DMS114 treated with DMSO at 0.1 percent for 48 hours (cell line): Measurements from ENCODE around the gene RNF4.
A peak's percentile ranks its signal among the peaks of the same experiment; 100 is the strongest.
"Not testable (repeated sequence)": the region's sequence is repeated elsewhere in the genome, so short reads cannot be mapped to it uniquely, and the experiment has no call there.

Source experiments
- DNase-seq: peaks from one replicate; lab custom pipeline; 2025; ENCODE audit not compliant: unreplicated experiment; lab: John Stamatoyannopoulos, UW

Gene RNF4, protein sequence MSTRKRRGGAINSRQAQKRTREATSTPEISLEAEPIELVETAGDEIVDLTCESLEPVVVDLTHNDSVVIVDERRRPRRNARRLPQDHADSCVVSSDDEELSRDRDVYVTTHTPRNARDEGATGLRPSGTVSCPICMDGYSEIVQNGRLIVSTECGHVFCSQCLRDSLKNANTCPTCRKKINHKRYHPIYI

DNA sequence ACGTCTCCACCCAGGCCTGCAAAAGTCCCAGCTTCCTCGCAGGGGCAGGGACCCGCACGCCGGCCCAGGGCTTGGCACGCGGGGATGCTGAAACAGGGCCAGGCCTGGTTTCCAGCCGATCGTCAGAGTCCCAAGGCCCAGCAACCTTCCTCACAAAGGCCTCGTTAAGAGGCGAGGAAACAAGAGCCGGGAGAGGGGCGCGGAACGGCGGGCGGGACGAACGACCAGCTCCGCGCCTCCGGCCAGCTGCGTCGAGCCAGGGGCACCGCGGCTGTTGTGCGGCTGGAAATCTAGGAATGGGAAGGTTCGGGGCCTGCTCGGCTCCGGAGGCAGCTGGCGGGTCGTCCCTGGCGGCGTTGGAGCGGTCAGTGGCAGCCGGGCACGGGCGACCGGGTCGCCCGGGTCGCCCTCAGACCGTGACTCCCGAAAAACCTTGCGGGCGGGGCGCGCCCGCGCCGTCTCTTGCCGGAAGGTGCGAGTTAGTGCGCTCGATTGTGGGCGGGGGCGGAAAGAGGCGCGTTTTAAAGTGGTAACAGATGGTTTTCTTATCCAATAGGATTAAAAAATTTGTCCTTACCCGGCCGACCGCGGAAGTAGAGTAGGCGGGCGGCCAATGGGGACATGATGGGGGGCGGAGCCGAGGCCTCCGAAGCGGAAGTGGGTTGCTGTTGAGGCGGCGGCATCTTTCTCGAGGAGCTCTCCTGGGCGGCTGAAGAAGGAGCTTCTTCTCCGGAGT lies at the start of gene RNF4:
Gene RNF4, plus strand, starts transcription at position 651 of the 736 bp plus-strand sequence. CDS start 21,388 bp downstream, outside the sequence.
- DNase-seq = peak; percentile 95

DNA sequence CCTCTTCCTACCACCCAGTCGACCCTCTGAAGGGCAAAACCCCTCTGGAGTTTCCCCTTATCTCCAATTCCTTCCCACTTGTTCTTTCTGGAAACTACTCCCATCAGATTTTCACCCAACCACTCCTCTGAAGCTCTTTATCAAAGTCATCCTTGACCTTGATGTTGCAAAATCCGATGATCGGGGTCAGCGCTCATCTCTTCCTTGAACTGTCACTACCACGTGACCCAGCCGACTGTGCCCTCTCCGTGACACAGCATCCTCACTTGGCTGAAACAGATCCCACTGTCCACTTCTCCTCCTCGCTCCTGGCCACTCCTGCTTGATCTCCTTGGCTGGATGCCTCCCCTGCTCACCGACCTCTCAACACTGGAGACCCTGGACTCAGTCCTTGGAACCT lies 49.1 kb upstream of the RNF4 start:
- no peak for DNase-seq

DNA sequence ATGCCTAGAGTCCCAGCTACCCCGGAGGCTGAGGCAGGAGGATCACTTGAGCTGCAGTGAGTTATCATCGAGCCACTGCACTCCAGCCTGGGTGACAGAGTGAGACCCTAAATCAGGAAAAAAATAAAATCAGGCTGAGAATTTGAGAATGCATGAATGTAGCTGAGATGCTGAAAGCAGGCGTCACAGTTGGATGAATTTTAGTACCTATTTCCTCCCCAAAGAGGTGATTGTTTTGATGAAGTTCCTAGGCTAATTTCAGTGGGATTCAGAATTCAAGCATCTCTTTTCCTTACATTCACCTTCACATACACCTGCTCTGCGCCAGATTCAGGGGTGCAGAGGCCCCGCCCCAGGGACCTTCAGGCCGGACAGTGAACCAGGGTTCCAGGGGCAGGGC lies 47.0 kb upstream of the RNF4 start:
- DNase-seq = no peak

DNA sequence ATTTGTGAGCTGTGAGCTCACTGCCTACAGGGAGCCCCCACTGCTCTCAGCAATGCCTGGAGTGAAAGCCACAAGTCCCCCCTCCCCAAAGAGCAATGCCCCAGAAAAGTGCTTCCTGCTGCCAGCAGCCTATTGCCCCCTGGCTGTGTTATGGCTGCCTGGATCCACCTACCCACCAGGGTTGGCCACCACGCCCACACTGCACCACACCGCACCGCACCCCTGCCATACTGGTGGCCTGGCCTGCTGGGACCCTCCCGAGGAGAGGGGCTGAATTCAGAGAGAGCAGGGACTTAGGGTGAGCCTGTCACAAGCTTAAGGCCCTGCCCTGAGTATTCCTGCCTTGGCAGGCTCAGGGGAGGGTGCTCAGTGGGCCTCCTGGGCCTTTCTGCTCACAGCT lies 45.8 kb upstream of the RNF4 start:
- DNase-seq = no peak

DNA sequence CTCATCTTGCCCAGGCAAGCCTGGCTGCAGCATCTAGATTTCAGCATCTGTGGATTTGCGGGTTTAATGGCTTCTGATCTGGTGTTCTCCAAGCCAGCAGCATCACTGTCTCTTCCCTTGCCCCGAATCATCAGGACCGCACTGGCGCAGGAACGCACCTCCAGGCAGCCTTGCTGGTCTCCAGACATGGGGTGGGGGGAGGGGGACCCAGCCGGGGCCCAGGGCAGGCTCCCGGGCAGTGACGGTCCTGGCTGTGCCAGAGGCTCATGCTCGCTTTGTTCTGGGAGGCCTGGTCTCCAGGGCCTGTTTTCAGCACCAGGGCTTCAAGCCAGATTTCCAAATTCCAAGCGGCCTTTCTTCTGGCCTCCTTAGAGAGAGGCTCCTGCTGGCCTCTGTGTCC lies 45.2 kb upstream of the RNF4 start:
- no peak for DNase-seq

DNA sequence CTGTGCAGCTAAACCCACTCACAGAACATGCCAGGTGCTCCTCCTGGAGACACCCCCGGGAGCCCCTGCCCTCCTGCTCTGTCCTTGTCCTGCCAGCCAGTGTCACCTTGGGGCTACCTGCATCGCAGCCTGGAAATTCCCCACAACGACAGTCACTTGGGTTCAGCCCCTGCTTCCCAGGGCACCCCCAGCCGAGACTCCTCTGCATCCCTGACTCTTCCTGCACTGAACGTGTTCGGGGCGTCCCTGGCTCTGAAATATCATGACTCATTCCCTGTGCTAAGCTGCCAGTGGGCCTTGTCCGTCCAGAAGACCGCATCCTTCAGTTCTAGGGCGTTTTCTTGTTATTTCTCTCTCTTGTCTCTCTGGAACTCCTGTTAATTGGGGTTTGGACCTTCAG lies 44.3 kb upstream of the RNF4 start:
- DNase-seq = no peak

DNA sequence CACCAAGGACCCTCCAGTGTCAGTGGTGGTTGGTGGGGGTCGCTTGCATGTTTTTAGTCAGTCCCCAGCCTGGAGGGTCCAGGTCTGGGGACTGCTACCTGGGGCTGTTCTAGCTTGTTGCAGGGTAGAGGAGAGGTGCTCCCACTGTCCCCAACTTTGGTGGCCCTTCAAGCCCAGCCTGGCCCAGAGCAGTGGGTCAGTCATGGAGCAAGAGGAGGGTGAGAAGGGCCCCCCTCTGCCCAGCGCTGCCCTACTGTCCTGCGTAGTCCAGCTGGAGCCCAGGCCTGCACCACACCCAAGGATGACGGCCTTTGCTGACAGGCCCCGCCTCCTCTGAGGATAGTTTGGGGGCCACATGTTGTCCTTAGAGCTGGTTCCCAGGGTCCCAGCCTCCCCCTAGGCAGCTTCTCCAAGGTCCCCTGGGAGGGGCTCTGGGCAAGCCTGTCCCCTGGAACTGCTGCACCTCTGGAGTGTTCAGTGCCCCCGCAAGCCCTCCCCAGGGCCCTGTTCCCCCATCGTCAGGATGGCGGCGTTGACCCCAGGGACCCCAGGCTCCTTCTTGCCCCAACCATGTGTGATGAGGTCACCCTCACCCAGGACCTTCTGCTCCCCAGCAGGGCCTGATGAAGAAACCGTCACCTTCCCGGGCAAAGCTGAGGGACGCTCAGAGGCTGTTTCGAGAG lies 43.4 kb upstream of the RNF4 start:
- DNase-seq = no peak

DNA sequence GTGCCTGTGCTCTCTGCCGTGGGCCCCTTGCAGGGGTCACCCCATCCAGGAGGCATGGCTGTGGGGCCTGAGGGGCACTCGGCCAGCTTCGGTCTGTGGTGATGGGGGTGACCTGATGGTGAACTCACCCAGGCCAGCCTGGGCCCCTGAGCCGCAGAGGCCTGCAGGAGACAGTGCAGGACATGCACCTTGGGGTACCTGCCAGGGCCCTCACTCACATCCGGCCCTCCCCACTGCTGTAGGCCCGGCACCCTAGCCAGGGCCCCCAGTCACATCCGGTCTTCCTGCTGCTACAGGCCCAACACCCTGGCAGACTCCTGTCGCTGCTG lies 42.9 kb upstream of the RNF4 start:
- DNase-seq = no peak

DNA sequence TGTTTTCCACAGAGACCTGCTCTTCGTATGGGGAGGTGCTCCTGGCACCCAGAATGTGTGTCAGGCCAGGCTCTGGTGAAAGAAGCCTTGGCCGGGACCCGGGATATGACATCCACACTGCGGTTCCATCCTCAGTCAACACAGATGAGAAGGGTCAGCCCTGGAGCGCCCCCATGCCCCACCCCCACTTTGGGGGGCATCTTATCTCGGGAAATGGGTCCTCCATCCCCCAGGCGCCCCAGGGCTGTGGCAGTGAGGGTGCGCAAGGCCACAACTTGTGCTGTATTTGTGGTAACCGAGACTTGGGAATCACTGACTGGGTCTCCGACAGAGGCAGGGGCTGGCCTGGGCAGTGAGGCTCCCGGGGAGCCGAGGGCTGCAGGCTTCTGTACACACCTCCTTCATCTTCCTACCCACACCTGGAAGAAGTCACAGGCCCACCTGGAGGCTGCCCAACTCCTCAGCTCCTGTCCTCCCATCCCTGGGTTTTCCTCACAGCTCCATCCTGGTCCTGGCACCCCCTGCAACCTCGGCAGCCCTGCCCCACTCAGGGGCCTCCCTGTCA lies 42.1 kb upstream of the RNF4 start:
- no peak for DNase-seq

DNA sequence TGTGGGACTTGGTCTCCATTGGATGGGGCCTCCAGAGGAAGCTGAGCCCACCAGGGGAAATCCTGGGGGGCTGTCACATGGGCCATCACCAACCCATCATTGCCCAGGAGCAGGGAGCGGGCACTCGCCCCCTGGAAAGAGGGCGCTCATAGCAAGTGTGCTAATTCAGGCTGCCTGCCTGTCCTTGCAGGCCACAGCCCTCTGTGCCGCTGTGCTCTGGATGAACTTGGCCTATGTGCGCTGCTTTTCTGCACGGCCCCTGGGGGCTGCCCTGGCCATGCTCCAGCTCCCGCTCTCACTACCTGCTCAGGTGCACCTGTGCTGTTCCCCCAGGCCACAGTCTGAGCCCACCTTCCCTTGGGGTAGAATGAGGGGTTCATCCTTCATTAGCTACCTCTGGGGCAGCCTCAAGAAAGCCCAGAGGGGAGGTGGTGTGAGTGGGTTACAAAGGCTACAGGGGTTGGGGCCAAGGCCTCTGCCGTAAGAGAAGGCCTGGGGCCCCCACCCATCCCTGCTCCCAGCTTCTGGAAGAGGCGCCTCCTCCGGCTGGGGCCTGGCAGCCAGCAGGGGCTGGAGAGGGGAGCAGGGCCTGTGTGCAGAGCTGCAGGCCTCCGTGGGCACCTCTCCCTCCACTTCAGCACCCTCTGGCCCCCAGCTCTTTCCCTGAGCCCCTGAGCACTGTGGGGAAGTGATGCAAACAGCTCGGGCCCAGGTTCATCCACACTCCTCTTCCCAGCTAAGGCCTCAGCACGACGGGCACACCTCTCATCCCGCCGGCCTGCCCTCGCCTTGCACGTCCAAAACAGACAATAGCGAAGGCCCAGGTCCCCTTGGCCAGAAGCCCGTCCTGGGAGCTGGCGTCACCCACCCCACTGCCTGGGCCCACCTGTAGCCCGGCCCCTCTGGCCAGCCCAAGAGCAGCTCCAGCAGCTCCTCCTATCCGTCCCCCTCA lies 41.2 kb upstream of the RNF4 start:
- no peak for DNase-seq

DNA sequence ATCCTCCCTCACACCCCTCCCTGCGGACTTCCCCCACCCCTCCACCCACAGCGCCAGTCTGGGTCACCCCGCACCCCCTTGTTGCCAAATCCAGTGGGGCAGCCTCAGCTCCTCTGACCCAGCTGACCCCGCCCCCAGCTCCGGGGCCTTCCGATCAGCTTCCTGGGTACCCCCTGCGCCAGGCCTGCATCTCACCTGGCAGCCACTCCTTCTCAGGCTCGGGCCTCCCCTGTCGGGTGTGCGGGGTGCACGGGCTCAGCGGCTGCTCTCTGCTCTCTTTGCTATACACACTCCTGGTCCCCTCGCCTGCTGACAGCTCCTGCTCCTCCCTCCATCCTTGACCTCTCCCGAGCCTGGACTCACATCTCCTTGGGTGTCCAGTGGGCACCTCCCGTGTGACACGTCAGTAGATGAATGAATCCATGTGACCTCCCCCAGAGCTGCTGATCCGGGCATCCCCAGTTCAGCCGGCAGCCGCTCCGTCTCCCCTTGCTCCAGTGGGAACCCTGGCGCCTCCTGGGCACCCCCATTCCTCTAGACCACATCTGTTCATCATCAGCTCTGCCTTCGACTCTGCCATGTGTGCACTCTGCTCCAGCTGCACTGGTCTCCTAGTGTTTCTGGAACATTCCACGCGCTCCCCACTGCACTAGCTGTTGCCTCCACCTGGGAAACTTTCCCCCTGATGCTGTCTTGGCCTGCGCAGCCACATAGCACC lies 40.3 kb upstream of the RNF4 start:
- no peak for DNase-seq

DNA sequence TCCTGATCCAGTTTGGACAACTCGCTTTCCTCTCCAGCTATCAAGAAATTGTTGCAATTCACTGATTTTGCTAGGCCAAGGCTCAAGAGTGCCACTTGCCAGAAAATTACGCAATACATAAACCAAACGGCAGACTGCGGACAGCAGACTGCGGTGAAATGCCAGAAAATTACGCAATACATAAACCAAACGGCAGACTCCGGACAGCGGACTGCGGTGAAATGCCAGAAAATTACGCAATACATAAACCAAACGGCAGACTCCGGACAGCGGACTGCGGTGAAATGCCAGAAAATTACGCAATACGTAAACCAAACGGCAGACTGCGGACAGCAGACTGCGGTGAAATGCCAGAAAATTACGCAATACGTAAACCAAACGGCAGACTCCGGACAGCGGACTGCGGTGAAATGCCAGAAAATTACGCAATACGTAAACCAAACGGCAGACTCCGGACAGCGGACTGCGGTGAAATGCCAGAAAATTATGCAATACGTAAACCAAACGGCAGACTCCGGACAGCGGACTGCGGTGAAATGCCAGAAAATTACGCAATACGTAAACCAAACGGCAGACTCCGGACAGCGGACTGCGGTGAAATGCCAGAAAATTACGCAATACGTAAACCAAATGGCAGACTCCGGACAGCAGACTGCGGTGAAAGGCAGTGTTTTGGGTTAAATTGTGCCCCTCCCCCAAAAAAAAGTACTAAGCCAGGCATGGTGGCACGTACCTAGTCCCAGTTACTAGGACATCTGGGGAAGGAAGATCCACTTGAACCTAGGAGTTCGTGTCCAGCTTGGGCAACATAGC lies 38.8 kb upstream of the RNF4 start:
- DNase-seq = not testable (repeated sequence)

DNA sequence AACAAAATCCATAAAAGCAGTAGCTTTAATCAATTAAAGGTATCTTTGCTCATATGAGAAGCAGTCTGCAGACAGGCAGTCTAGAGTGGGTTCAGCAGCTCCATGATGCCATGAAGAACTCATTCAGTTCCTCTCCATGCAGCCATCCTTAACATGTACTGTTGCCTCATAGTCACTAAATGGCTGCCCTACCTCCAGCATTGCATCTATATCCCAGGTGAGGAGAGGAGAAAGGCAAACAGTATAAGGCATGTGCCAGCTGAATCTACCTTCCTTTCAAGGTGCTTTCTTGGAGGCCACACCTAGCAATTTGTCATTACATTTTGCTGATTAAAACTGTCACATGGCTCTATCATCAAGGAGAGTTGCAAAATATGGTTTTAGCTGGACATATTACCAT lies 36.9 kb upstream of the RNF4 start:
- DNase-seq = no peak

DNA sequence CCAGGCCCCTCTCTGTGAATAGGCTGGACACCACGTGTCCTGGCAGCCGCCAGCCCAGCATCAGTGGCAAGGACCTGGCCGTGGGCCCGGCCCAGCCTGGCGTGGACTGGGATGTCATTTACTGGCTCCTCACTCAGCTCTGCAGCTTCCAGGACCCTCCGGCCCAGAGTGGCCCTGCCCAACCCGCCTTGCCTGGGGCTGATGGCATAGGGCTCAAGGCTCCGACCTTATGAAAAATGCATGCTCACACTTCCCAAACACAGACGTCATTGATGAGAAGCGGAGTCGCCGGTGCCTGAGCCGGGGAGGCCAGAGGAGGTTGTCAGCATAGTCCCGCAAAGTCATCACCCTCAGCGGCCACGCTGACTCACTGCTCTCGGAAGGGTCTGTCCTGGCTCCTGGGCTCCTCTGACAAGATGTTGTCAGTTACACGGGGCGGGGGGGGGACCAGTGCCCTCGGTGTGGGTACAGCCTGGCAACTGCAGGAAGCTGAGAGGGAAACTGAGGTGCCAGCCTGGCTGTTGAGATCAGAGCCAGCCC lies 35.8 kb upstream of the RNF4 start:
- no peak for DNase-seq

DNA sequence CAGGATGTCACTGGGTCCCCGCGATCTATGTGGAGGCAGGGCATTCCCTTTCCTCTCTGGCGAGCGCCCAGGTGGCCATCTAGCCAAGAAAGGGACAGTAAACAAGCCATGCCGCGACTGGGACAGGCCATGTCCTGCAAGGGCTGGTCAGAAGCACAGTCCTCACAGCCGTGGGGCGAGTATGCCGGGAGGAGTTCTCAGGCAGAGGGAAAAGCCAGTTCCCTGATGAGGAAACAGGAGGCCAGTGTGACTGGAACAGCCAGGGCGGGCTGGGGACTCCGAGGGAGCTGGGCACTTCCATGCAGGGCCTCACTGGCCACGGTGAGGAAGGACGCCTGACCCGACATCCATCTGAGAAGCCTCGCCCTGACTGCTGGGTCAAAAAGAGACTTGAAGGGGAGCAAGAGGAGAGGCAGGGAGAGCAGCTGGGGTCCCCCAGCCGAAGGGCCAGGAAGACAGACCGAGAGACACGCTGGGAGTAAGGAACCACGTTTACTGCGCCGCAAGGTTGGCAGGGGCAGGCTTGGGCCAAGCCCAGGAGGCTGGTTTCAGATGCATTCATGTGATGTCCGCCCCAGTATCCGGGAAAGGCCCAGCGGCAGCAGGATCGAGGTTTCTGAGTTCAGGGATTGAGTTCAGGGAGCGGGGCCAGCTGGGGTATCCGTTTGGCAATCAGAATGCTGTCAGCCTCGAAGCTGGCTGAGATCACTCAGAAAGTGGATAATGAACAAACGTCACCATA lies 35.1 kb upstream of the RNF4 start:
- no peak for DNase-seq

DNA sequence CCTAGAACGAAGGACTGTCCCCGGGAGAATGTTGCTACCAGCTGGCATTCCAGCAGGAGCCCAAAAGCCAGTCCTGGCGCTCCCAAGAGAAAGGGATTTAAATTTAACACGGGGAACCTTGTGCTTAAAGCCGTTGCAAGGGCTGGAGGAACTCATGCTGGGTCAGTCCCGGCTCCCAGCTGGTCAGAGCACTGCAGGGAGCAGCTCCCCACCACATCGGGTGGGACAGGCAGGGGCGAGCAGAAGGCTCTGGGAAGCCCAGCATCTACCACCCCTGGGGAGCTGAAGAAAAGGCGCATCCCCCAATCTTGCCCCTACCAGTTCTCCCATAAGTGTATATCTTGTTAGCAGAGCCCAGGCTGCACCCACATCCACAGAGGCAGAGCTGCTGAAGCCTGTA lies 34.5 kb upstream of the RNF4 start:
- DNase-seq = no peak

DNA sequence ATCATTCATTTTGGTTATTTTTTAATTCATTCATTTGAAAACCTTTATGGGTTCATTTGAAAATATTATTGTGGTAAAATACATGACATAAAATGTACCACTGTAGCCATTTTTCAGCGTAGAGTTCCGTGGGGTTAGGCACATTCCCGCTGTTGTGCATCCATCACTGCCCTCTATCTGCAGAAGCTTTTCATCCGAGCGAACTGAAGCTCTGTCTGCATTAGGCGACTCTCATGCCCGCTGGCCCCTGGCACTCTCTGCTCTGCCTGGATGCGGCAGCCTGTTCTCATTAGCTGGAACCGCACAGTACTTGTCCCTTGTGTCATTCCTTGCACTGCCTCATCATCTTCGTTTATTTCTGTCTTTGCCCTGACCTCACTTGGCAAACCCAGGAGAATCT lies 32.6 kb upstream of the RNF4 start:
- DNase-seq = peak; percentile 20

DNA sequence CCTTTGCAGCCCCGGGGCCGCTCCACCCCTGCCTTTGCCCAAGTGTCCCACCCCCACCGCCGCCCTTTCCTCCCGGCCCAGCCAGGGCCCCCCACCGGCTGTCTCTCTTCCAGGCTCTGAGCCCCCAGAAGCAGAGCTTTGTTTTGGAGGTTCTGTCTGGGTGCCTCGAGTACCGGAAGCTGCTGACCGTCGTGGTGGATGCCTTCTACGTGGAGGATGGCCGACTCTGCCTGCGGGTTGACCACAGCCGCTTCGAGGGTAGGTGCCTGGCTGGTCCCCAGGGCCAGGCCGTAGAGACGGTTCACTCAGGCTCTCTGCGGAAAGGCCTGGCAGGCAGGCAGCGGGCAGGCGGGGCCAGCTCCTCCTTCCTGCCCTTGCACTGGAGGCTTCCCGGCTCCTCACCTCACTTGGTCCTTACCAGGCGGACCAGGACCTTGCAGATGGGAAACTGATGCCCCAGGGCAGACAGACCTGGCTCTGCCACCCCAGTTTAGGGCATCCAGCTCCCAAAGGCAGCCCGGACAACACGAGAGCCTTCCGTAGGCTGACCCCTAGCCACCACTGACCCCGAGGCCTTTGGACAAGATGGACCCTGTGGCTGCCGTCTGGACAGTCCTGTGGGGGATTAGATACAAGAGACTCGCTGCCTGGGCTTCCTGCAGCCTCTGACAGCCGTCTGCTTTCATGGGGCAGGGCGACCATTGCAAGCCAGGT lies 32.0 kb upstream of the RNF4 start:
- DNase-seq = no peak
